HepG2 (cell line): ENCODE results near the gene RAP1A. TPM values are rescaled to one million over a fixed set of nuclear protein-coding genes. Genes with fewer than 3 reads are reported as not detected.
A peak's percentile ranks its signal among the peaks of the same experiment; 100 is the strongest.

Source experiments
- AGO1 ChIP-seq: fragments of 200-400 bp; formaldehyde crosslinking; IDR thresholded peaks from 2 replicates; pipeline ENCODE4 v1.6.1; 2017; ENCODE audit warnings: mild to moderate bottlenecking, low read depth, low read length, moderate library complexity; ENCODE audit not compliant: poor library complexity, severe bottlenecking
- CREB1 ChIP-seq, 2 experiments: fragments of 450-650 bp in 1 of 2; IDR thresholded peaks; 2 replicates each; pipeline ENCODE4 v1.6.1; 2016 to 2017; ENCODE audit warnings: control low read depth in 1 of 2, mild to moderate bottlenecking in 1 of 2, missing compliant biosample characterization in 1 of 2, missing genetic modification characterization in 1 of 2
- HOXA3 ChIP-seq: sonication (generic); formaldehyde crosslinking; IDR thresholded peaks from 2 replicates; pipeline ENCODE4 v1.5.0; 2020; ENCODE audit warnings: missing genetic modification reagents
- JARID2 ChIP-seq: sonication (generic); formaldehyde crosslinking; IDR thresholded peaks from 2 replicates; pipeline ENCODE4 v1.8.1; 2023; ENCODE audit warnings: missing genetic modification reagents, inconsistent platforms; ENCODE audit not compliant: insufficient replicate concordance
- LBX2 ChIP-seq: sonication (generic); formaldehyde crosslinking; IDR thresholded peaks from 2 replicates; pipeline ENCODE4 v1.5.0; 2020; ENCODE audit warnings: missing genetic modification reagents, mild to moderate bottlenecking, borderline replicate concordance
- MLLT10 ChIP-seq: sonication (generic); formaldehyde crosslinking; IDR thresholded peaks from 2 replicates; pipeline ENCODE4 v1.4.0; 2020; ENCODE audit warnings: missing genetic modification reagents
- NCOA1 ChIP-seq: sonication (generic); formaldehyde crosslinking; IDR thresholded peaks from 2 replicates; pipeline ENCODE4 v1.9.0; 2021; ENCODE audit warnings: missing genetic modification reagents
- NONO ChIP-seq, 2 experiments: fragments of 450-650 bp in 1 of 2; sonication (generic) in 1 of 2; formaldehyde crosslinking in 1 of 2; IDR thresholded peaks in 1 of 2; conservative IDR thresholded peaks in 1 of 2; 2 replicates each; pipeline versions ENCODE4 v1.6.1 to v1.8.0; 2017 to 2022; ENCODE audit warnings: mild to moderate bottlenecking in 1 of 2, missing genetic modification reagents in 1 of 2, moderate library complexity in 1 of 2
- PHF20 ChIP-seq: sonication (generic); formaldehyde crosslinking; IDR thresholded peaks from 2 replicates; pipeline ENCODE4 v1.5.0; 2020; ENCODE audit warnings: mild to moderate bottlenecking, missing genetic modification reagents
- RAD51 ChIP-seq: fragments of 450-650 bp; IDR thresholded peaks from 2 replicates; pipeline ENCODE4 v1.6.1; 2016; ENCODE audit warnings: borderline replicate concordance
- RBFOX2 ChIP-seq: fragments of 200-400 bp; formaldehyde crosslinking; IDR thresholded peaks from 2 replicates; pipeline ENCODE4 v1.6.1; 2017; ENCODE audit warnings: low read depth, mild to moderate bottlenecking, low read length
- RERE ChIP-seq: IDR thresholded peaks from 2 replicates; pipeline ENCODE4 v1.6.1; 2016; ENCODE audit warnings: low read depth, missing genetic modification reagents, missing compliant biosample characterization
- SP2 ChIP-seq: sonication (generic); formaldehyde crosslinking; IDR thresholded peaks from 2 replicates; pipeline ENCODE4 v1.5.1; 2020; ENCODE audit warnings: mild to moderate bottlenecking, missing genetic modification reagents
- STAT5B ChIP-seq: sonication (generic); formaldehyde crosslinking; IDR thresholded peaks from 2 replicates; pipeline ENCODE4 v1.4.0; 2020; ENCODE audit warnings: missing genetic modification reagents
- THRA ChIP-seq: sonication (generic); formaldehyde crosslinking; IDR thresholded peaks from 2 replicates; pipeline ENCODE4 v1.4.0; 2020; ENCODE audit warnings: missing genetic modification reagents, borderline replicate concordance
- TSC22D2 ChIP-seq: sonication (generic); formaldehyde crosslinking; IDR thresholded peaks from 2 replicates; pipeline ENCODE4 v1.5.1; 2020; ENCODE audit warnings: missing genetic modification reagents, mild to moderate bottlenecking, borderline replicate concordance
- ZBTB44 ChIP-seq: sonication (generic); formaldehyde crosslinking; IDR thresholded peaks from 2 replicates; pipeline ENCODE4 v1.4.0; 2020; ENCODE audit warnings: missing genetic modification reagents
- ZNF337 ChIP-seq: sonication (generic); formaldehyde crosslinking; IDR thresholded peaks from 2 replicates; pipeline ENCODE4 v1.5.1; 2020; ENCODE audit warnings: missing genetic modification reagents, low read depth, mild to moderate bottlenecking, borderline replicate concordance
- ZNF652 ChIP-seq: IDR thresholded peaks from 2 replicates; pipeline ENCODE4 v1.6.1; 2016; ENCODE audit warnings: low read depth, borderline replicate concordance
- ZNF776 ChIP-seq: sonication (generic); formaldehyde crosslinking; IDR thresholded peaks from 2 replicates; pipeline ENCODE4 v1.4.0; 2020; ENCODE audit warnings: mild to moderate bottlenecking, missing genetic modification reagents
- polyA plus RNA-seq, 8 experiments: library from polyadenylated mRNA; depleted of rRNA in 3 of 8; stranded (reverse) in 7 of 8; unstranded in 1 of 8; fragments of >200 nt; fragmentation: Illumina TruSeq in 4 of 8; extraction: Trizol in 4 of 8; gene quantifications; 2 replicates each; pipeline versions ENCODE4 v1.2.1 to v1.2.3, GENCODE V29; 2011 to 2016; ENCODE audit warnings: low read depth in 4 of 8, missing spikeins in 1 of 8, mixed read lengths in 1 of 8; ENCODE audit not compliant: insufficient read depth in 1 of 8
- total RNA-seq, 5 experiments: library from RNA; depleted of rRNA; stranded (reverse); fragments of >200 nt; fragmentation: Illumina TruSeq; extraction: Trizol; gene quantifications; 2 replicates each; pipeline ENCODE4 v1.2.3, GENCODE V29; 2016; ENCODE audit warnings: low read depth in 1 of 5

The RAP1A gene
- total and polyA plus RNA-seq, 2 of the 13 experiments (the other 11 are each of a cell fraction or from before 2014, with no cell fraction given): 19.0 to 20.7 TPM

GRCh38 chr1:111738436-111739193, 119.0 kb downstream of the RAP1A start (continued):
- TF ChIP-seq AGO1: peak; percentile 16
- TF ChIP-seq HOXA3: no peak
- no peak for TF ChIP-seq CREB1 (IDR thresholded peaks at IDR 0.05)
- no peak for TF ChIP-seq CREB1 (CRISPR knock-in tag; IDR thresholded peaks at IDR 0.05)
- no peak for TF ChIP-seq JARID2 (CRISPR knock-in tag)
- TF ChIP-seq ZNF776: no peak
- no peak; the same call in 1 of the 2 replicates for TF ChIP-seq STAT5B (CRISPR knock-in tag)
- TF ChIP-seq RAD51: no peak
- peak; percentile 23; the same call in 1 of the 2 replicates for TF ChIP-seq LBX2 (CRISPR knock-in tag)
- no peak for TF ChIP-seq NONO (IDR thresholded peaks at IDR 0.05)
- no peak; the same call in none of the 2 replicates for TF ChIP-seq NONO (CRISPR knock-in tag; conservative IDR thresholded peaks at IDR 0.05)
- TF ChIP-seq THRA: no peak
- no peak for TF ChIP-seq ZBTB44 (CRISPR knock-in tag)
- no peak for TF ChIP-seq SP2 (CRISPR knock-in tag)
- no peak for TF ChIP-seq ZNF337 (CRISPR knock-in tag)
- peak; percentile 14; the same call in 1 of the 2 replicates for TF ChIP-seq PHF20 (CRISPR knock-in tag)
- TF ChIP-seq RBFOX2: peak; percentile 72
- no peak for TF ChIP-seq MLLT10
- TF ChIP-seq RERE (CRISPR knock-in tag): no peak; the same call in 1 of the 2 replicates
- peak; percentile 57; the same call in 1 of the 2 replicates for TF ChIP-seq NCOA1 (CRISPR knock-in tag)
- no peak for TF ChIP-seq ZNF652 (CRISPR knock-in tag)
- TF ChIP-seq TSC22D2 (CRISPR knock-in tag): 0 out of 2 replicates have a peak, but pooled peaks have one; percentile 26
